ENCODE measurements around the gene SORCS2.

The SORCS2 gene

GRCh38 chr4:7302781-7303404, 110.6 kb downstream of the SORCS2 start:
- no peak for DNase-seq (ENCODE audit: low spot score)
- TF ChIP-seq, protein P1, sequence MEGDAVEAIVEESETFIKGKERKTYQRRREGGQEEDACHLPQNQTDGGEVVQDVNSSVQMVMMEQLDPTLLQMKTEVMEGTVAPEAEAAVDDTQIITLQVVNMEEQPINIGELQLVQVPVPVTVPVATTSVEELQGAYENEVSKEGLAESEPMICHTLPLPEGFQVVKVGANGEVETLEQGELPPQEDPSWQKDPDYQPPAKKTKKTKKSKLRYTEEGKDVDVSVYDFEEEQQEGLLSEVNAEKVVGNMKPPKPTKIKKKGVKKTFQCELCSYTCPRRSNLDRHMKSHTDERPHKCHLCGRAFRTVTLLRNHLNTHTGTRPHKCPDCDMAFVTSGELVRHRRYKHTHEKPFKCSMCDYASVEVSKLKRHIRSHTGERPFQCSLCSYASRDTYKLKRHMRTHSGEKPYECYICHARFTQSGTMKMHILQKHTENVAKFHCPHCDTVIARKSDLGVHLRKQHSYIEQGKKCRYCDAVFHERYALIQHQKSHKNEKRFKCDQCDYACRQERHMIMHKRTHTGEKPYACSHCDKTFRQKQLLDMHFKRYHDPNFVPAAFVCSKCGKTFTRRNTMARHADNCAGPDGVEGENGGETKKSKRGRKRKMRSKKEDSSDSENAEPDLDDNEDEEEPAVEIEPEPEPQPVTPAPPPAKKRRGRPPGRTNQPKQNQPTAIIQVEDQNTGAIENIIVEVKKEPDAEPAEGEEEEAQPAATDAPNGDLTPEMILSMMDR (IDR thresholded peaks at IDR 0.05; ENCODE audit: extremely low read depth, insufficient read depth, missing control alignments): no peak
- in situ Hi-C loops (cut with MboI; ENCODE audit: low pct_unique_long_range_greater_than_20kb, low sequenced_read_pairs, unreplicated experiment): no loop called here

GRCh38 chr4:7303561-7303960, 111.2 kb downstream of the SORCS2 start:
- TF ChIP-seq, protein P1 (IDR thresholded peaks at IDR 0.05; ENCODE audit: extremely low read depth, insufficient read depth, missing control alignments): no peak
- in situ Hi-C loops (cut with MboI; ENCODE audit: low pct_unique_long_range_greater_than_20kb, low sequenced_read_pairs, unreplicated experiment): no loop called here
- no peak for DNase-seq (ENCODE audit: low spot score)

DNA sequence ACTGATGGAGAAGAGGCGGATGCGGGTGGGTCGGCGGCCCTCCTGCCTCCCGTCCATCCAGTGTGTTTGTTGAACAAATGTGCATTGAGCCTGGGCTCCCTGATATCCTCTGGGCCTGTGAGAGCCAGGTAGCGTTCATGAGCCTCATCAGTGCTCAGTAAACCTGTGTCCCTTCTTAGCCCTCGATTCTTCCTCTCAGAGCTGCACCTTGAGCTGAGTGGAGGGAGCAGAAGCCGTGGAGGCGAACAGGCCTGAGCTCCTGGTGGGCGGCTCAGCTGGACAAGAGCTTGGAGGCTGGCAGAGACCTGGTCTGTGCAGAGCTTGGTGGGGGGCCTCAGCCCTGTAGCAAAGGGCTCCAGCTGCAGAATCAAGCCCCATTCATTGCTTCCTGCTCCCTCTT, 112.1 kb downstream of the SORCS2 start:
- no peak for DNase-seq (ENCODE audit: low spot score)
- TF ChIP-seq, protein P1 (IDR thresholded peaks at IDR 0.05; ENCODE audit: extremely low read depth, insufficient read depth, missing control alignments): no peak
- in situ Hi-C loops (cut with MboI; ENCODE audit: low pct_unique_long_range_greater_than_20kb, low sequenced_read_pairs, unreplicated experiment): no loop called here

DNA sequence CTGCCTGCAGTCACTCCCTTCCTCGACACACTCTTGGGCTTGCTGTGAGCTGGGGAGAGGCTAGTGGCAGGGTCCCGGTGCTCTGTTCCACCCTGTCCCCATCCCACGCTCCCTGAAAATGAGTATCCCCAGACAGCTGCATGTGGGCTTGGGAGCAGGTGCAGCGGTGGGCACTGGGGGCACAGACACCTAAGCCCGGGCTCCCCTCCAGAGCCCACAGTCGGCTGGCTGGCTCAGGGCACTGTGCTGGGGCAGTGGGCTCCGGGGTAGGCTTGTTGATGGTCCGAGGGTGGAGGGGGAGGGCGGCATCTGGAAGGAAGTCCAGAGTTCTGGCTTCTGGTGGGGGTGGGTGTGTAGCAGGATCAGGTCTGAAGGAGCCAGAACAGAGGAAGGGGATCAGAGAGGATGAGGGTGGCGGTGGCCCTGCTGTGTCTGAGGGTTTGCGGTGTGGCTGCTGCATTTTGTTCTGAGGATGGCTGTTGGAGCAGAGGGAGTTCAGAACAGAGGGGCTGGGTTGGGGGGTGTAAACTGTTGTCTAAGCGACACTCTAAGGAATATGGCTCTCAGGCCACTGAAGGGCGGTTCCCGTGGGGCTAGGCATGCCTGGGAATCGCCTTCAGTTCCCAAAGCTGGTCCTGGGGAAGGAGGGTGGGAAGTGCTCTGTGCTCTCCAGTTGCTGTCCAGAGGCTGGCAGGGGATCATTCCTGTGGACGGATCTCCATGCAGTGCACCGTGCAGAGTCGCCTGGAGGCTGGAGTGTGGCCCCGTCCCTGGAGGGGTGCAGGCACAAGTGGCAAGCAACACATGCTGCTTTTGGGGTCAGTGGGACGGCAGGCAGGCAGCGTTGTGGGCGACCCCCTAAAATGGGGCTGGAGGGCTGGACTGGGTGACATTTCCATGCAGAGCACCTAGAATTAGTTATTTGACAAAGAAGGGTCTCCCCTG, 114.0 kb downstream of the SORCS2 start:
- in situ Hi-C loops (cut with MboI; ENCODE audit: low pct_unique_long_range_greater_than_20kb, low sequenced_read_pairs, unreplicated experiment): no loop called here
- TF ChIP-seq, protein P1 (IDR thresholded peaks at IDR 0.05; ENCODE audit: extremely low read depth, insufficient read depth, missing control alignments): no peak
- DNase-seq (ENCODE audit: low spot score): no peak

- TF ChIP-seq, protein P1 (IDR thresholded peaks at IDR 0.05; ENCODE audit: extremely low read depth, insufficient read depth, missing control alignments): no peak
- in situ Hi-C loops (cut with MboI; ENCODE audit: low pct_unique_long_range_greater_than_20kb, low sequenced_read_pairs, unreplicated experiment): no loop called here
- no peak for DNase-seq (ENCODE audit: low spot score)
Observed at GRCh38 chr4:7306986-7307385, 114.6 kb downstream of the SORCS2 start.

DNA sequence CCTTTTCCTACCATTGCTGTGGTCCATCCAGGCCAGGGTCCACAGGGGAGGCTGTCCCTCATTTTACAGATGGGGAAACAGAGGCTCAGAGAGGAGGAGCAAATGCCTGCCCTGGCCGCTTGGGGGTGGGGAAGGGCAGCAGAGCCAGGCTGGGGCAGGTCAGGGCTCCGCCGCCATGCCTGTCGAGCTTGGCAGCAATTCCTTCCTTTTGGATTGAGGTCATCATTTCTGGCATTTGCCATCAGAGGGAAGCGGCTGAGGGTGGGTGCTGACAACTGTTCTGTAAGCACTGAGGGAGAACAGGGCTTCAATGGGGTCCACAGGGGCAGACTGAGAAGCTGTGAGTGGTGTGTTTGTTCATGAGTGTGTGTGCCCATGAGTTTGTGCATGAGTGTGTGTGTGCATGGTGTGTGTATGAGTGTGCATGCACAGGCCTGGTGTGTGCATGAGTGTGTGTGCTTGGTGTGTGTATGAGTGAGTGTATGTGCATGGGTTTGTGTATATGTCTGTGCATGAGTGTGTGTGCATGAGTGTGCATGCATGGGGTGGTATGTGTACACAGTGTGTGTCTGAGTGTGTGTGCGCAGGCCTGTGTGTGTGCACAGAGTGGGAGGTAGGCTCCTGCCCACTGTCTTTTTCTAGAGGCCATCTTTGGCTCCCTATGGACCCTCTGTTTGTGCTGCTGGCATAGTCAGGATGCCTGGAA, 115.2 kb downstream of the SORCS2 start:
- TF ChIP-seq, protein P1 (IDR thresholded peaks at IDR 0.05; ENCODE audit: extremely low read depth, insufficient read depth, missing control alignments): no peak
- no peak for DNase-seq (ENCODE audit: low spot score)
- in situ Hi-C loops (cut with MboI; ENCODE audit: low pct_unique_long_range_greater_than_20kb, low sequenced_read_pairs, unreplicated experiment): no loop called here
